Measurements from ENCODE around the gene PSMC3IP.

DNA sequence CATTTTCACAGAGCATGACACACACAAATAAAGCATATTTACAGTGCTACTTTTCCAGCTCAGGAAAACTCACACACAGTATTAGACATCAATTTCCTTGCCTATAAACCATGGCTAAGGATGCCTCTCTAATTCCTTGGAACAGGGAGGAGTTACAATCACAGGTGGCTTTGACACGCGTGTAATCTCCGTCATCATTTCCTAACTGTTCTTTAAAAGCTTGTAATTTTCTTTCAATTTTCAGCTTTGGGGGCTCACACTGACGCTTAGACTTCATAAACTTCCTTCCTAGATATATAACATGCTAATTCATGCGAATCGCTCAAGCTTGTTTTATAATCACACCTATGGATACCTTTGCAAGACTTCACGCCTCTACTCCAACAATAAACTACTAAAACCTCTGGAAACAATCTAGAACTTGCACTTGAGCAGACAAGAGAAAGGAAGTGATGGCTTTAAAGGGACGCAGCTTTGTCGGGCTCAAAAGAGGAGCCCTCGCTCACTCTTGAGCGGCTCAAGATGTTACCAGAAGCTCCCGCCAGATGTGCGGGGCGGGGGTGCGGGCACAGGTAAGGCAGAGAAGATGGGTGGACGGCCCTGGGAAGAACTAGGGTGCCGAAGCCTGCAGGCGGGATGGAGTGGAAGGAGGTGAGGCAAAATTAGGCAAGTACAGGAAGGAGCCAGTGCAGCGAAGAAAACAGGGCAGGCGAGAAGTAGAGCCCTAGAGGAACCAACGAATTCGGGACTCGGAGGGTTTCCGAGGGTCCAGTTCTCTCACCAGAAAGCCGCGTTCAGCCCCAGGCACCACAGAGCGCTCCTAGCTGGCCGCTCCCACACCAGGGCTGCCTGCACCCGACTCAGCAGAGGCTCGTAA lies 31.0 kb upstream of the PSMC3IP start:
- no peak for TF ChIP-seq POLR2AphosphoS5 (IDR thresholded peaks at IDR 0.05; ENCODE audit: borderline replicate concordance, low read depth, low read length)
- no peak for TF ChIP-seq EZH2 (IDR thresholded peaks at IDR 0.05)
- no peak for TF ChIP-seq FOXP2 (optimal IDR thresholded peaks at IDR 0.05; ENCODE audit: control extremely low read depth, extremely low read length, insufficient read depth)

Measured in SK-N-MC (cell line).